Stimulated activated CD4-positive, alpha-beta T cell treated with anti-CD3 and anti-CD28 coated beads, Interleukin-1b, Interleukin-23, amount 100 ng/mL, for 24 hours (primary cell): Measurements from ENCODE around the gene DNAAF3.

Experiments
- DNase-seq, 4 experiments: peaks; one replicate each; pipeline ENCODE4 v3.0.0-alpha.2; 2020; ENCODE audit warnings: low read depth in 4 of 4, low spot score in 1 of 4

The DNAAF3 gene

GRCh38 chr19:55116859-55117662 lies 49.4 kb downstream of the DNAAF3 start, which contains the start of gene PPP1R12C:
Gene PPP1R12C, minus strand, starts transcription at chr19:55117637. Its CDS starts 94 bp downstream, at chr19:55117543.
- no peak for DNase-seq

- DNase-seq = peak in 2 of 4 experiments; percentile 32 to 51
Observed at GRCh38 chr19:55116232-55116858, 50.1 kb downstream of the DNAAF3 start.

- no peak for DNase-seq
Observed at GRCh38 chr19:55115446-55116065, 50.9 kb downstream of the DNAAF3 start.

GRCh38 chr19:55114566-55115145 lies 51.8 kb downstream of the DNAAF3 start:
- DNase-seq = no peak

GRCh38 chr19:55113570-55114039 lies 52.8 kb downstream of the DNAAF3 start:
- DNase-seq = no peak

GRCh38 chr19:55112777-55113569 lies 53.4 kb downstream of the DNAAF3 start:
- DNase-seq = no peak

- no peak for DNase-seq
Observed at GRCh38 chr19:55112246-55112776, 54.1 kb downstream of the DNAAF3 start.

GRCh38 chr19:55111238-55111831 lies 55.1 kb downstream of the DNAAF3 start:
- DNase-seq = no peak

GRCh38 chr19:55109527-55110291 lies 56.7 kb downstream of the DNAAF3 start:
- no peak for DNase-seq
